Esophagus muscularis mucosa (tissue), 4 donors: ENCODE measurements around the gene DAPK3.

Experiments
- CTCF ChIP-seq, 3 experiments: fragments of 200-600 bp in 2 of 3; fragments of 450-650 bp in 1 of 3; sonication (generic) in 2 of 3; IDR thresholded peaks; one replicate each; pipeline ENCODE4 v1.5.1; 2017 to 2019; ENCODE audit warnings: antibody characterized with exemption in 3 of 3, mild to moderate bottlenecking in 2 of 3, moderate library complexity in 1 of 3
- EP300 ChIP-seq: sonication (generic); formaldehyde crosslinking; IDR thresholded peaks from one replicate; pipeline ENCODE4 v1.6.1; 2017; ENCODE audit warnings: antibody characterized with exemption
- POLR2A ChIP-seq: fragments of 450-650 bp; IDR thresholded peaks from one replicate; pipeline ENCODE4 v1.6.1; 2017; ENCODE audit warnings: antibody characterized with exemption, moderate library complexity, mild to moderate bottlenecking, low read depth
- POLR2AphosphoS5 ChIP-seq, 2 donors: sonication (generic); formaldehyde crosslinking; IDR thresholded peaks; one replicate each; pipeline ENCODE4 v1.6.1; 2017; ENCODE audit warnings: antibody characterized with exemption in 2 of 2

- no peak for TF ChIP-seq CTCF (IDR thresholded peaks at IDR 0.05)
- TF ChIP-seq POLR2A = no peak
- peak in 1 of 2 donors; percentile 49 for TF ChIP-seq POLR2AphosphoS5 (IDR thresholded peaks at IDR 0.05)
- TF ChIP-seq EP300 = no peak
These were observed 45.0 kb upstream of the DAPK3 start for GRCh38 chr19:4015705-4016402.
